ENCODE results near the gene GNAS-AS1.

DNA sequence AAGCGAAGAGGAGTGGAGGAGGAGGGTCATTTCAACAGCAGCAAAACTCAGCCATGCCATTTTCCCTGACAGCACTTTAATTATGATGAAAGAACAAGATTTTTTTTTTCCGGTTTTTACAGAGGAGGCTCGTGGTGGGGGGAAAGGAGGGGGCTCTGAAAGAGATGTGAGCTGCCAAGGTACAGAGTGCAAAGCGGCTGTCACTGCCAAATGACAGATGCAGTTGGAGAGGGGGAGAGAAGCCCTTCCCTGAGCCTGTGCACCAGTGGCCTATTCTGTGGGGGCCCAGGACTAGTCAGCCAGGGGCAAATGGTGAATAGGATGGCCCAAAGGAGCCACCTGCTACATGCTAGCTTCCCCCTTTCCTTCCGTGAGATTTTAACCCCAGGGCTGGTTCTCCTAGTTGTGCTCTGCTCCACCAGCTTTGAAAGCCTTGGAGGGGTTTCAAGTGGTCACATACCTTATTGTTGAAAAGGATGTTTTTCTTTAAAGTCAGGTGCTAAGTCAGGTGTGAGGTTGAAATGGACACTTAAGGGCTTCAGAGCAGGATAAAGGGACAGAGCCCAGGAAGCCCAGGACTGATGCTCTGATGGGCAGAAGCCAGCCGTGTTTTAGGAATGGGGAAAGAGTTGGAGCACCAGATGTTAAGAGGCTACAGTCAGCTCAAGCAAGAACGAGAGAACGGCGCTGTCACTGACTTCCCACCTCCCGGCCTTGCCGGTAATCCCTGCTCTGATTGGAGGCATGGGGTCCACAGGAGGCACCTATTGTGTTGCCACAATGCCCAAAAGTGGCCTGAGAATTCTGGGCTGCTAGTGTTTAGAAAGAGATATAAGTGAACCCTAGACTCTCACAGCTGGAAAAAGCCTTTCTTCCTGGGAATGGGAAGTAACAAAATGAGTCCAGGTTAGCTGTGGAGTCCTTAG, 26.6 kb upstream of the GNAS-AS1 start:
- TF ChIP-seq POLR2A (IDR thresholded peaks at IDR 0.05; ENCODE audit: low read depth, low read length) (no peak), POLR2AphosphoS5 (IDR thresholded peaks at IDR 0.05; ENCODE audit: low read depth, low read length) (no peak), TAF1 (IDR thresholded peaks at IDR 0.05; ENCODE audit: borderline replicate concordance, low read depth, low read length) (no peak)

Measured in GM12892 (cell line).